Activated gamma-delta T cell treated with Interleukin-2 at 50 U/mL for 16 hours (primary cell): ENCODE data around the gene L3MBTL4.
"Not testable (repeated sequence)": the region's sequence is repeated elsewhere in the genome, so short reads cannot be mapped to it uniquely, and the experiment has no call there.

Experiments
- DNase-seq: peaks from one replicate; pipeline ENCODE4 v3.0.0-alpha.2; 2020

Gene L3MBTL4

GRCh38 chr18:6079406-6079805, 335.3 kb downstream of the L3MBTL4 start:
- no peak for DNase-seq

- no peak for DNase-seq
Observed at GRCh38 chr18:6078877-6079276, 335.8 kb downstream of the L3MBTL4 start.

DNA sequence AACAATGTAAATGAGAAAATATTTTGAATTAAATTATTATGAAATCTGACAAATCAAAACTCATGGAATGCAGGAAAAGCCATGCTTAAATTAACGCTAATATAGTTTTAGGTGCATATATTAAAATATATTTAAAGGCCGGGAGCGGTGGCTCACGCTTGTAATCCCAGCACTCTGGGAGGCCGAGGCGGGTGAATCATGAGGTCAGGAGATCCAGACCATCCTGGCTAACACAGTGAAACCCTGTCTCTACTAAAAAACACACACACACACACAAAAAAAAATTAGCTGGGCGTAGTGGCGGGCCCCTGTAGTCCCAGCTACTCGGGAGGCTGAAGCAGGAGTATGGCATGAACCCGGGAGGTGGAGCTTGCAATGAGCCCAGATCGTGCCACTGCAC, 342.3 kb downstream of the L3MBTL4 start:
- DNase-seq, result not testable (repeated sequence)

GRCh38 chr18:6069539-6069938, 345.2 kb downstream of the L3MBTL4 start:
- no peak for DNase-seq

DNA sequence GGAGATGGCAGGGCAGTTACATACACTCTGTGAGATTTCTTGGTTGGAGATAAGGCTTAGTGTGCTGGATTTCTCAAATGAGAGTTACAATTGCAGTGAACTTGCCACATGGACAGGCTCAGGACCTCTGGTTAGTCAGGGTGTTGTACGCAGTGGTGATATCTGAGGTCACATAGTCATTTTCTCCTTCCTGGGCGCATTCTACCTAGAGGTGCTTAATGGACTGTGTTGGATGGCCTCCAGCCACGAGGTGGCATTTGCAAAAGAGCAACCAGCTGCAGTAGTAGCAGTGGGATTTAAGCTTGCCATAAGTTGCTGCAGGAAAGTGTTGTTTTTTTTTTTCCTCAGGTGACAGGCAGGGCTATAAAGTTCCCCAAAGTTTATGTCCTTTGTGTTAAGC, 345.6 kb downstream of the L3MBTL4 start:
- DNase-seq, result no peak

DNA sequence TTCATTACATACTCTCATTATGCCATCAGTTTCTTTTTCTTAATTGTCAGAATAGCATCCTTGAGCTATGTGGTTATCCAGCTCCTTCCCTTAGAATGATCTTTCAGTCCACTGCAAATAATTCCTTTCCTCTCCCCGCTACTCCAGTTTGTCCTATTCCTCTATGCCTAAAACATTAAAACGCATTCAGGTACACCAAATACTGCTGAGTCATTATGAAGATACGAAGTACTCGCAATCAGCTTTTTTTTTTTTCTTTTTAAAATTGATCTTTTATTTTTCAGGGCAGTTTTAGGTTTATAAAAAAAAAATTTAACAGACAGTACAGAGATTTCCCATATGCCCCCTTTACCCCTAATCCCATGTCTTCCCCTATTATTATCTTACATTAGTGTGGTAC, 354.6 kb downstream of the L3MBTL4 start:
- DNase-seq, result no peak

DNA sequence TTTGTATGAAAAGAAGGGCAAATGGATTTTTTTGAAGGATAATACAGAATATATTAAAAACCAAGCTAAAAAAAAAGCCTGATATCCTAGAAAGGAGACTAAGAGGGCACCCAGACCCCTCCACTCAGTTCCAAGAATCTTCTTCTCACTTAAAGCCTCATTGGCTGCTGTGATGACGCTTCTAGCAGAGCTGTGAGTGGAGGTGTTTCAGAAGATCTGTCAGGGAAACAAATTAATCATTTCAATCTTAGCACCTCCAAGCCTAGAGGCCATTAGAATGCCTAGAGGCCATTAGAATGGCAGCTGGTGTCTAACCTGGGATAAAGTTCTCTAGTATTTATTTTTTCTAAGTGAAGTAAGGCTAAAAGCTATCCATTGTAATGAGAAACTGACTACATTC, 355.2 kb downstream of the L3MBTL4 start:
- no peak for DNase-seq

- no peak for DNase-seq
Observed at GRCh38 chr18:6058941-6059340, 355.8 kb downstream of the L3MBTL4 start.

GRCh38 chr18:6057604-6058003, 357.1 kb downstream of the L3MBTL4 start:
- no peak for DNase-seq

DNA sequence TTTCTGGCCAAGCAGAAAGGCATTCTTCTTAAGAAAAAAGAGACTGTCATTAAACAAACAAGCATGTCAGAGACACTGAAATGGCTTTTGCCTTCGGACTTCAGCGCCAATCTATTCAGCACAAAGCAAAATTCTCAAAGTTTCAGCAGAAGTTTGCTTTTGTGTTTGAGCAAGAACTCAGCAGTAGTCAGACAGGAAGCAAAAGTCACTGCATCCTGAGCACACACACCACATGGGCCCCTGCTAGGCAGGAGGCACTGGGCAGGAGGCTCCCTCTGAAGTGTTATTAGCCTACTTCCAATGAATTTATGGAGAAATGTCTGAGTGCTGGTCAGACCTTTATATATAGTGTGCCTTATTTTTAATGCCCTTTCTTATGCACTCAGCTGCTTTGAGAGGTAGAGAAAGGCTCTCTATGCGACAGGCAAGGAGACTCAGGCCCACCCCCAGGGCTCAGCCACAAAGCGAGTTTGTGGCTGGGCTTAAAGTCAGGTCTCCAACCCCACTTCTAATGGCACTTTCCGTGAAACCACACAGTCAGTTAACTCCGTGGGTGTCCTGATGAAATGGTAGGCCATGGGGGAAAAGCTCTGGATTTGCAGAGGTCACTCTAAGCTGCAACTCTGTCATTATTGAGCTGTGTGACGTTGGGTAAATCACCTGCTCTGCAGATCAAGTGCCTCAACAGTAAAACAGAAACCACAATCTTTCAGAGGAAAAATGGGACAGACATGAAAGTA, 358.4 kb downstream of the L3MBTL4 start:
- DNase-seq, result no peak

DNA sequence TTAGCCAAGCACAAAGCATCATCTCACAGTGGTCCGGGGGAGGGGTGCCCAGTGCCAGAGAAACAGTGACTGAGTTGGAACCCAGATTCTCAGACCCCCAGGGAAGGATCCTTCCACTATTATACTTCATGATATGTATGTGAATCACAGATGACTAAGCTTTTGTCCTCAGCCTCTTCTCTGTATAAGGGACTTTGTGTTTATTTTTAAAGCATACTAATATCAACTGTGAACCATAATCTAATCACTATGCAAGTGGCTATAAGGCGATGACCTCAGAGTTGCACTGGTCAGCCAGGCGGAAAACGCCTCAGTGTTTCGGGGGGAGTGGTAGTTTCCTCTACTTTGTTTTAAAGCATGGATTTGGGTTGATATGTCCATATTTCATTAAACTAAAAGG, 359.0 kb downstream of the L3MBTL4 start:
- no peak for DNase-seq

DNA sequence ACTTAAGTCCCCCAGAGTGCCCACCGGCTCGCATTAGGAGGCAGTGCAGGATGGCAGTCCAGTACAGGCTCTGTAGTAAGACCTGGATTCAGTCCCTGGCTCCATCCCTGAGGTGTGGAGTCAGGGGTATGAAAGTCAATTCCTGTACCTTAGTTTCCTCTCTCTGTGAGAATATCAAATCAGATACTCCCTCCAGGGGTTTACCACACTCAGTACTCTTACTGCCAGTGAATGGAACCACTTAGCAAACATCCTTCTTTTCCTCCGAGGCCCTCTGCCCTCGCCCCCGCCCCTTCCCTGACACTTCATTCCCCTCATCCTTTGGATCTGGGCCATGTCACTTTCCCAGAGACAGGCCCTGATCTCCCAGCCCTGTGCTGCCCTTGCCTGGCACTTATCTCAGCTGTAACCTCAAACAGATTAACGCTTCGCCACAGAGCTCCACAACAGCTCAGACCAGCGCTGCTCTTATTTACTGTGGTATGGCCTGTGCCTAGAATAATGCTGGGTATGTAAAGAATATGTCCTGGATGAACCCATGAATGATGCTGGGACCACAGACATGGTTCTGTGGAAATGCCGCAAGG, 360.4 kb downstream of the L3MBTL4 start:
- no peak for DNase-seq

DNA sequence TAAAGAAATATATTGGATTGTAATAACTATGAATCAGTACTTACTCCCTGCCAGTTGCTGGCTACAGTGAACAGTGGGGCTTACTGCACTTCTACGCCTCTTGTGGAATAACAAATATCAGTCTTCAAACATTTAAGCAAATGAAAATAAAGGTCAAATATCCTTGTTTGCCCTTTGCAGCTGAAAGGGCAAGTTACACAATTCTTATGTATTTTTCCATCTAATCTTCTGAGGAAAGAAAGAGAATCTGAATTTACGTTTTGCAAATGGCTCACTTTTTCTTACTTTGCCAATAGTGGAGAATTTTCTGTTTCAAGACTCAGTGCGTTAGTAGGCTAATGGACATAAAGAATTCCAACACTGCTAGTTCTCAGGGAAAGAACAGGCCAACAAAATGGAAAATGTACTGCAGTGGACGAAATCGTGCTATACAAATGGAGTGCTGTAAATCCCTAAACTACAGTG, 362.2 kb downstream of the L3MBTL4 start:
- no peak for DNase-seq

DNA sequence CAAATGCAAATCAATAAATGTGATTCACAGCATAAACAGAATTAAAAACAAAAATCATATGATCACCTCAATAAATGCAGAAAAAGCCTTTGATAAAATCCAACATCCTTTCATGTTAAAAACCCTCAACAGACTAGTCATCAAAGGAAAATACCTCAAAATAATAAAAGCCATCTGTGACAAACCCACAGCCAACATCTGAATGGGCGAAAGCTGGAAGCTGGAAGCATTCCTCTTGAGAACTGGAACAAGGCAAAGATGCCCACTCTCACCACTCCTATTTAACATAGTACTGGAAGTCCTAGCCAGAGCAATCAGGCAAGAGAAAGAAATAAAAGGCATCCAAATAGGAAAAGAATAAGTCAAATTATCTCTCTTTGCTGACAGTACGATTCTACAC, 367.1 kb downstream of the L3MBTL4 start:
- DNase-seq, result not testable (repeated sequence)

DNA sequence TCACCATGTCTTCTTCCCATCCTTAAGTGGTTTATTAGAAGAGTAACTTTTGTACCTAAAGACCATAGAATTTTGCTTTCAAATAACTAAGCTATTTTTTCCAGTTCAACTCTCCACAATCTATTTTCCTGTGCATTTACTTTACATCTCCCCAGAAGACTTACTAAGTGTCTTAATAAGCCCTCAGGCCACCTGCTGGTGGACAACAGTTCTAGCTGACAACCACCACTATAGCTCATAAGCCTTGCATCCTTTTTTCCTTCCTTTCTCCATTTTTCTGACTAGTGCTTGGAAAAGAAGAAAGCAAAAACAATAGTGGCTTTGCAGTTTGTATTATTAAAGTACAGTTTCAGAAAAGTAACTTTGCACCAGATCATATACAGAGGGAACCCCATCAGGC, 369.9 kb downstream of the L3MBTL4 start:
- DNase-seq, result no peak

GRCh38 chr18:6044319-6044718, 370.4 kb downstream of the L3MBTL4 start:
- DNase-seq, result no peak

DNA sequence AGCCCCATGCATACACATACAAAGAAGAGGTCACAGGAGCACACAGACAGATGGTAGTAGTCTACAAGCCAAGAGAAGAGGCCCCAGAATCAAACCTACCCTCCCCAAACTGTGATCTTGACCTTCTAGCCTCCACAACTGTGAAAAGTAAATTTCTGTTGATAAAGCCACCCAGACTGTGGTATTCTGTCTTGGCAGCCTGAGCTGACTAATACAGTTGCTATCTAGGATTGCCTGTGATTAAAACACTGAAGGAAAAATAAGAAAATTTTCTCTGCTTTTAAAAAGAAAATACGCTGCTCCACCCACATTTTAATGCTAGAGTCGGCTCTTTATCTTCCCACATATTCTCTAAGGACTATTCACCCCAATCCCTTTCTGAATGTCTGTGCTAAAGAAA, 375.7 kb downstream of the L3MBTL4 start:
- no peak for DNase-seq

- DNase-seq, result no peak
Observed at GRCh38 chr18:6031442-6031841, 383.3 kb downstream of the L3MBTL4 start.

DNA sequence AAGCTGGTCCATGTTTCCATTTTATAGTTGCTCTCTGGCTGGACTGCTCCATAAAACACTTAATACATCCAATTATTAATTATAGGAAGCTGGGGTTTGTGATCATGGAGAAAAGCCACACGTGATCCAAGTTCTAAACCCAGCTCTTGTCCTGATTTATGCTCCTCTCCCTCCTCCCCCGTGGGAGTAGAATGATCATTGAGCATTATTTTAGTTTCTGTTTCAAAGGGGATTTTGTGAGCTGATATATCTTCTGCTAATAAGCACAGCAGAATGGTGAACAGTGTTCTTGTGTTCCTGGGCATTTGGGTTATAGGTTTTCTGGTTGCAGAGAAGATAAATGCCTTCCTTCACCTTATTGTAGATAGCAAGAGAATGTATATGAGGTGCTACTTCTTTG, 383.7 kb downstream of the L3MBTL4 start:
- DNase-seq, result no peak

- DNase-seq, result no peak
Observed at GRCh38 chr18:6024745-6025248, 389.9 kb downstream of the L3MBTL4 start.

- no peak for DNase-seq
Observed at GRCh38 chr18:6023551-6023950, 391.2 kb downstream of the L3MBTL4 start.

DNA sequence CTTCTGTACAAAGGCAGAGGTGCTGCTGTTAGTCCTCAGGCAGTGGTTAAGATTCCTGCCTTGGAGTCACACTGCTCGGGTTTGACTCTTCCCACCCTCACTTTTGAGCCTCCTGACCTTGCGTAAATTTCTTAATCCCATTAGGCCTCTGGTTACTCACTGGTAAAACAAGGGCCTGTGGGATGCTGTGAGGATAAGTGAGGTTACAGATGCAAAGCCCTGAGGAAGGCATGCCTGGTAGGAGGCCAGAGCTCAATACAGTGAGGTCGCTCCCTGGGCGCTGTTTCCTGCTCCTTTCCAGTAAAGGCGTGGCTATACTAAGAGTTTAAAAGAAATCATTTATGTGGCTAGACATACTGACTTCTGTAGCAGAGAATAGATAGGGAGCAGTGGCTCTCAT, 391.9 kb downstream of the L3MBTL4 start:
- no peak for DNase-seq

DNA sequence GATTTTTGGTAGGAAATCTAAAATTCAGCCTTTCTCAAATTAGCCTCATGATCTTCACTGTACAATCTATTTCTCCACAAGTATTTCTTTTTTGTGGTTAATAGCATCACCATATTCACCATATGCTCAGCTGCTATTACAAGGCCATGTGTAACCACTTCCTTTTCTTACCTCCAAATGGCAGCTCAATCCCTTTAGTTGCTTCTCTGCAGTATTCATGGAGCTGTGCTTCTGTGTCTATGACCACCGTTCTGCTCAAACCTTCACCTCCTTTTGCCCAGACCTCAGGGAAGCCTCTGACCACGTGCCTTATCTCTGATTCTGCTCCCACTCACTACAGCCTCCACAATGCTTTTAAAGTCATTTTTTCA, 392.7 kb downstream of the L3MBTL4 start:
- DNase-seq, result no peak

- no peak for DNase-seq
Observed at GRCh38 chr18:6021306-6022073, 393.2 kb downstream of the L3MBTL4 start.
